ENCODE results near the gene SLC9A9. TPM values are rescaled to one million over a fixed set of nuclear protein-coding genes. Genes with fewer than 3 reads are reported as not detected.

Gene SLC9A9
- total RNA-seq, 1 experiment from 2014 or later = 2.2 TPM

GRCh38 chr3:143273975-143274690 is 574.1 kb downstream of the SLC9A9 start:
- intact Hi-C loops (cut with micrococcal nuclease) = no loop called here
- no peak for TF ChIP-seq CTCF (IDR thresholded peaks at IDR 0.05; ENCODE audit: unreplicated experiment)
- Mint-ChIP-seq H3K4me3 (ENCODE audit: unreplicated experiment) (no peak overlapping the region), H3K27ac (ENCODE audit: low read depth, unreplicated experiment) (no peak overlapping the region), H3K4me1 (ENCODE audit: insufficient read depth, unreplicated experiment) (no peaks in the 10 kb centered on the region), H3K36me3 (ENCODE audit: insufficient read depth, unreplicated experiment) (no peaks in the 10 kb centered on the region), H3K9me3 (ENCODE audit: unreplicated experiment) (no peaks in the 10 kb centered on the region), H3K27me3 (ENCODE audit: insufficient read depth, unreplicated experiment) (no peaks in the 10 kb centered on the region)
- ChIA-PET POLR2A (no interaction called here), CTCF (interaction anchor here (0.7 kb wide), 1 partner anchor 118 kb away, joined by 3 read pairs; no protein-coding TSS in a partner anchor)
- BruUV-seq (replicated peaks) = no TSS peak
- no peak for DNase-seq (ENCODE audit: unreplicated experiment)

GRCh38 chr3:143271136-143271535 is 577.1 kb downstream of the SLC9A9 start:
- no peaks in the 10 kb centered on the region for H3K9me3 Mint-ChIP-seq (ENCODE audit: unreplicated experiment)
- intact Hi-C loops (cut with micrococcal nuclease) = no loop called here
- no peaks in the 10 kb centered on the region for H3K36me3 Mint-ChIP-seq (ENCODE audit: insufficient read depth, unreplicated experiment)
- no peaks in the 10 kb centered on the region for H3K4me1 Mint-ChIP-seq (ENCODE audit: insufficient read depth, unreplicated experiment)
- CTCF ChIA-PET = no interaction called here
- no peaks in the 10 kb centered on the region for H3K27me3 Mint-ChIP-seq (ENCODE audit: insufficient read depth, unreplicated experiment)
- POLR2A ChIA-PET = no interaction called here
- BruUV-seq (replicated peaks) = no TSS peak
- TF ChIP-seq CTCF (IDR thresholded peaks at IDR 0.05; ENCODE audit: unreplicated experiment) = no peak
- DNase-seq (ENCODE audit: unreplicated experiment) = no peak
- no peak overlapping the region for H3K4me3 Mint-ChIP-seq (ENCODE audit: unreplicated experiment)
- H3K27ac Mint-ChIP-seq (ENCODE audit: low read depth, unreplicated experiment) = no peak overlapping the region

GRCh38 chr3:143269741-143270140 is 578.5 kb downstream of the SLC9A9 start:
- no TSS peak for BruUV-seq (replicated peaks)
- no peak overlapping the region for H3K27ac Mint-ChIP-seq (ENCODE audit: low read depth, unreplicated experiment)
- no peaks in the 10 kb centered on the region for H3K9me3 Mint-ChIP-seq (ENCODE audit: unreplicated experiment)
- intact Hi-C loops (cut with micrococcal nuclease) = no loop called here
- no peaks in the 10 kb centered on the region for H3K36me3 Mint-ChIP-seq (ENCODE audit: insufficient read depth, unreplicated experiment)
- CTCF ChIA-PET = interaction anchor here (0.5 to 1.1 kb wide), 2 partner anchors 10 to 326 kb away, joined by 4 read pairs; no protein-coding TSS in a partner anchor
- DNase-seq (ENCODE audit: unreplicated experiment) = no peak
- TF ChIP-seq CTCF (IDR thresholded peaks at IDR 0.05; ENCODE audit: unreplicated experiment) = no peak
- no peak overlapping the region for H3K4me3 Mint-ChIP-seq (ENCODE audit: unreplicated experiment)
- POLR2A ChIA-PET = no interaction called here
- H3K4me1 Mint-ChIP-seq (ENCODE audit: insufficient read depth, unreplicated experiment) = peaks cover 13% of the 10 kb centered on the region
- H3K27me3 Mint-ChIP-seq (ENCODE audit: insufficient read depth, unreplicated experiment) = no peaks in the 10 kb centered on the region

GRCh38 chr3:143267989-143268388 is 580.3 kb downstream of the SLC9A9 start:
- ChIA-PET CTCF (interaction anchor here (0.7 kb wide), 1 partner anchor 112 kb away, joined by 3 read pairs; no protein-coding TSS in a partner anchor), POLR2A (no interaction called here)
- Mint-ChIP-seq H3K9me3 (ENCODE audit: unreplicated experiment) (peaks cover under 1% of the 10 kb centered on the region), H3K36me3 (ENCODE audit: insufficient read depth, unreplicated experiment) (no peaks in the 10 kb centered on the region), H3K27ac (ENCODE audit: low read depth, unreplicated experiment) (no peak overlapping the region), H3K4me3 (ENCODE audit: unreplicated experiment) (no peak overlapping the region), H3K27me3 (ENCODE audit: insufficient read depth, unreplicated experiment) (no peaks in the 10 kb centered on the region), H3K4me1 (ENCODE audit: insufficient read depth, unreplicated experiment) (peaks cover 16% of the 10 kb centered on the region)
- BruUV-seq (replicated peaks) = no TSS peak
- no peak for TF ChIP-seq CTCF (IDR thresholded peaks at IDR 0.05; ENCODE audit: unreplicated experiment)
- intact Hi-C loops (cut with micrococcal nuclease) = no loop called here
- DNase-seq (ENCODE audit: unreplicated experiment) = no peak

Measured in MCF 10A (cell line).